Measurements from ENCODE around the gene CNTROB.
A peak's percentile ranks its signal among the peaks of the same experiment; 100 is the strongest.

The CNTROB gene

GRCh38 chr17:7922845-7923628 lies 9.0 kb upstream of the CNTROB start:
- H3K36me3 ChIP-seq (ENCODE audit: control insufficient read depth, insufficient read depth, low read length) = no peaks in the 10 kb centered on the region
- H3K9me3 ChIP-seq (ENCODE audit: control insufficient read depth, low read length) = no peaks in the 10 kb centered on the region
- H2AFZ ChIP-seq = peak overlapping the region; percentile 84
- H3K9ac ChIP-seq = no peak overlapping the region
- H3K27ac ChIP-seq = peak overlapping the region; percentile 1
- peak overlapping the region; percentile 50 for H3K4me3 ChIP-seq (ENCODE audit: low read depth, low read length)
- TF ChIP-seq CTCF (IDR thresholded peaks at IDR 0.05) = no peak
- no peaks in the 10 kb centered on the region for H3K27me3 ChIP-seq (ENCODE audit: control insufficient read depth, insufficient read depth, low read length)
- peaks cover 5% of the 10 kb centered on the region for H3K4me1 ChIP-seq
- peak overlapping the region; percentile 71 for H3K4me2 ChIP-seq (ENCODE audit: low read length)
- H3K79me2 ChIP-seq = no peaks in the 10 kb centered on the region

- Histone ChIP-seq H2AFZ (no peak overlapping the region), H3K27me3 (ENCODE audit: control insufficient read depth, insufficient read depth, low read length) (no peaks in the 10 kb centered on the region), H3K9ac (no peak overlapping the region), H3K4me3 (ENCODE audit: low read depth, low read length) (no peak overlapping the region), H3K4me1 (peaks cover 7% of the 10 kb centered on the region), H3K36me3 (ENCODE audit: control insufficient read depth, insufficient read depth, low read length) (no peaks in the 10 kb centered on the region), H3K9me3 (ENCODE audit: control insufficient read depth, low read length) (no peaks in the 10 kb centered on the region), H3K27ac (no peak overlapping the region), H3K79me2 (no peaks in the 10 kb centered on the region), H3K4me2 (ENCODE audit: low read length) (no peak overlapping the region)
- no peak for TF ChIP-seq CTCF (IDR thresholded peaks at IDR 0.05)
Measured at GRCh38 chr17:7927596-7927995, 4.4 kb upstream of the CNTROB start.

- TF ChIP-seq CTCF (IDR thresholded peaks at IDR 0.05) = no peak
- H3K36me3 ChIP-seq (ENCODE audit: control insufficient read depth, insufficient read depth, low read length) = no peaks in the 10 kb centered on the region
- H3K4me3 ChIP-seq (ENCODE audit: low read depth, low read length) = no peak within 1 kb of the TSS
- H3K9me3 ChIP-seq (ENCODE audit: control insufficient read depth, low read length) = no peaks in the 10 kb centered on the region
- H3K4me2 ChIP-seq (ENCODE audit: low read length) = no peak within 1 kb of the TSS
- H3K79me2 ChIP-seq = no peaks in the 10 kb centered on the region
- no peak within 1 kb of the TSS for H3K9ac ChIP-seq
- no peak within 1 kb of the TSS for H3K27ac ChIP-seq
- no peak within 1 kb of the TSS for H2AFZ ChIP-seq
- no peaks in the 10 kb centered on the region for H3K27me3 ChIP-seq (ENCODE audit: control insufficient read depth, insufficient read depth, low read length)
- peaks cover 5% of the 10 kb centered on the region for H3K4me1 ChIP-seq
Measured at GRCh38 chr17:7929158-7930023, 2.6 kb upstream of the CNTROB start, which contains the start of gene KCNAB3. TSS of gene KCNAB3 (minus strand) at chr17:7929856. CDS start at chr17:7929435, 421 bp downstream.

GRCh38 chr17:7930841-7931631 lies 970 bp upstream of the CNTROB start:
- Histone ChIP-seq H3K36me3 (ENCODE audit: control insufficient read depth, insufficient read depth, low read length) (no peaks in the 10 kb centered on the region), H3K27ac (peak overlapping the region; percentile 60), H3K27me3 (ENCODE audit: control insufficient read depth, insufficient read depth, low read length) (no peaks in the 10 kb centered on the region), H3K4me2 (ENCODE audit: low read length) (peak overlapping the region; percentile 99), H3K79me2 (no peaks in the 10 kb centered on the region), H3K4me1 (peaks cover 5% of the 10 kb centered on the region), H3K9me3 (ENCODE audit: control insufficient read depth, low read length) (no peaks in the 10 kb centered on the region), H2AFZ (peak overlapping the region; percentile 97), H3K9ac (peak overlapping the region; percentile 31), H3K4me3 (ENCODE audit: low read depth, low read length) (peak overlapping the region; percentile 98)
- no peak for TF ChIP-seq CTCF (IDR thresholded peaks at IDR 0.05)

Data from parathyroid adenoma (tissue), 2 donors.